NB4 (cell line): ENCODE data around the gene PRSS8.

Experiments
- DNase-seq: peaks from one replicate; pipeline ENCODE4 v3.0.0; 2010; ENCODE audit warnings: low read depth
- H3K4me3 ChIP-seq: one replicate; pipeline ENCODE4 v1.5.1; 2011; ENCODE audit warnings: mild to moderate bottlenecking, low read depth, low read length, moderate library complexity
- MYC ChIP-seq: IDR thresholded peaks from 2 replicates; pipeline ENCODE4 v1.6.1; 2011; ENCODE audit warnings: low read depth, low read length
- POLR2A ChIP-seq: IDR thresholded peaks from 2 replicates; pipeline ENCODE4 v1.6.1; 2011; ENCODE audit warnings: mild to moderate bottlenecking; ENCODE audit not compliant: insufficient read length; ENCODE audit errors: extremely low read depth
- TF ChIP-seq, protein P1 (sequence below): IDR thresholded peaks from one replicate; pipeline ENCODE4 v1.5.1; 2012; ENCODE audit warnings: low read depth, low read length
- TF ChIP-seq, protein P2 (sequence below): IDR thresholded peaks from 2 replicates; pipeline ENCODE4 v1.6.1; 2011; ENCODE audit warnings: low read depth, low read length

Gene PRSS8

DNA sequence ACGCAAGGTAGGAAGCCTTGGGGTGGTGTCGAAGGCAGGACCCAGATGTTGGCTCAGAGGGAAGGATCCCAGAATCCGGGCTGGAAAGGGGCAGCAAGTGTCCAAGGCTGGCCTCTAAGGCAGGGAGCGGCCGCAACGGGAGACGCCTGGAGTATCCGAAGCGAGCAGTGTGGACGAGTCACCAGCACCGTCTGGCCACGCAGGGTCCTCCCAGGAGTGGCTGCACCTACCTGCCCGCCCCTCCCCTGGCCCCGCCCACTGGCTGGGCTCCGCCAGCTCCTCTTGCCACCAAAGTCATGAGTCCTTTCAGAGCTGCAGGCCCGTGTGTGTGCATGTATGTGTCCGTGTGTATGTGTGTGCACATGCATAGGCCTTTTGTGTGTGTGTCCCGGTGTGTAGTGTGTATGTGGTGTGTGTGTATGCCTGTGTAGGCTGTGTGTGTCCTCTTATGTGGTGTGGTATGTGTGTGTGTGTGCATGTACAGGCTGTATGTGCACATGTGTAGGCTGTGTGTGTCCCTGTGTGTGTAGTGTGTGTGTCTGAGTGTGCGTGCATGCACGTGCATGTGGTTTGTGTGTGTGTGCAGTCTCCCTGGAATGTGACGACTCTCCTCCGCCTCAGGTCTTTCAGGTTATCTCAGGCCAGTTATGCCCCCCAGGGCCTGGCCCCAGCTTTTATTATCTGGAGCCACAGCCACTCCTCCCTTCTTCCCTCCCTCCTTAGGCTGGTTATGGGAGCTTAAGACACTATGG, at the start of gene PRSS8:
Gene PRSS8 (minus strand): TSS at position 193 of the 752 bp plus-strand sequence. CDS start 229 bp downstream, outside the sequence.
- TF ChIP-seq, protein P1, sequence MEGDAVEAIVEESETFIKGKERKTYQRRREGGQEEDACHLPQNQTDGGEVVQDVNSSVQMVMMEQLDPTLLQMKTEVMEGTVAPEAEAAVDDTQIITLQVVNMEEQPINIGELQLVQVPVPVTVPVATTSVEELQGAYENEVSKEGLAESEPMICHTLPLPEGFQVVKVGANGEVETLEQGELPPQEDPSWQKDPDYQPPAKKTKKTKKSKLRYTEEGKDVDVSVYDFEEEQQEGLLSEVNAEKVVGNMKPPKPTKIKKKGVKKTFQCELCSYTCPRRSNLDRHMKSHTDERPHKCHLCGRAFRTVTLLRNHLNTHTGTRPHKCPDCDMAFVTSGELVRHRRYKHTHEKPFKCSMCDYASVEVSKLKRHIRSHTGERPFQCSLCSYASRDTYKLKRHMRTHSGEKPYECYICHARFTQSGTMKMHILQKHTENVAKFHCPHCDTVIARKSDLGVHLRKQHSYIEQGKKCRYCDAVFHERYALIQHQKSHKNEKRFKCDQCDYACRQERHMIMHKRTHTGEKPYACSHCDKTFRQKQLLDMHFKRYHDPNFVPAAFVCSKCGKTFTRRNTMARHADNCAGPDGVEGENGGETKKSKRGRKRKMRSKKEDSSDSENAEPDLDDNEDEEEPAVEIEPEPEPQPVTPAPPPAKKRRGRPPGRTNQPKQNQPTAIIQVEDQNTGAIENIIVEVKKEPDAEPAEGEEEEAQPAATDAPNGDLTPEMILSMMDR: no peak
- TF ChIP-seq, protein P2, sequence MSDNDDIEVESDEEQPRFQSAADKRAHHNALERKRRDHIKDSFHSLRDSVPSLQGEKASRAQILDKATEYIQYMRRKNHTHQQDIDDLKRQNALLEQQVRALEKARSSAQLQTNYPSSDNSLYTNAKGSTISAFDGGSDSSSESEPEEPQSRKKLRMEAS: no peak
- TF ChIP-seq MYC (no peak), POLR2A (no peak)
- DNase-seq: no peak
- no peak within 1 kb of the TSS for H3K4me3 ChIP-seq

DNA sequence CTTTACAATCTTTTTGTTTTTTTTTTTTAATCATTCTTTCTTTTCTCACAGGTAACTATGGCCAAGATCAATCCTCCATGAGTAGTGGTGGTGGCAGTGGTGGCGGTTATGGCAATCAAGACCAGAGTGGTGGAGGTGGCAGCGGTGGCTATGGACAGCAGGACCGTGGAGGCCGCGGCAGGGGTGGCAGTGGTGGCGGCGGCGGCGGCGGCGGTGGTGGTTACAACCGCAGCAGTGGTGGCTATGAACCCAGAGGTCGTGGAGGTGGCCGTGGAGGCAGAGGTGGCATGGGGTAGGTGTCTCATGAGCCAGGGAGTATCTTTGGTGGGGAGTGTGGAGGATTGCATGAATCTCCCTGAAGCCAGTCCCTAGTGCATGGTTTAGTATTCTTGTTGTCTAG, 49.4 kb upstream of the PRSS8 start:
- peak overlapping the region; percentile 37 for H3K4me3 ChIP-seq
- no peak for DNase-seq
- TF ChIP-seq POLR2A (no peak), MYC (no peak)
- TF ChIP-seq, protein P1: no peak
- TF ChIP-seq, protein P2: no peak

- H3K4me3 ChIP-seq: peak overlapping the region; percentile 90
- no peak for DNase-seq
- TF ChIP-seq, protein P1: no peak
- TF ChIP-seq POLR2A (no peak), MYC (no peak)
- TF ChIP-seq, protein P2: no peak
Observed at GRCh38 chr16:31183432-31184428, 48.2 kb upstream of the PRSS8 start.

- DNase-seq: no peak
- TF ChIP-seq, protein P1: no peak
- TF ChIP-seq POLR2A (no peak), MYC (no peak)
- TF ChIP-seq, protein P2: no peak
- H3K4me3 ChIP-seq: peak overlapping the region; percentile 90
Observed at GRCh38 chr16:31182391-31182790, 46.9 kb upstream of the PRSS8 start.

DNA sequence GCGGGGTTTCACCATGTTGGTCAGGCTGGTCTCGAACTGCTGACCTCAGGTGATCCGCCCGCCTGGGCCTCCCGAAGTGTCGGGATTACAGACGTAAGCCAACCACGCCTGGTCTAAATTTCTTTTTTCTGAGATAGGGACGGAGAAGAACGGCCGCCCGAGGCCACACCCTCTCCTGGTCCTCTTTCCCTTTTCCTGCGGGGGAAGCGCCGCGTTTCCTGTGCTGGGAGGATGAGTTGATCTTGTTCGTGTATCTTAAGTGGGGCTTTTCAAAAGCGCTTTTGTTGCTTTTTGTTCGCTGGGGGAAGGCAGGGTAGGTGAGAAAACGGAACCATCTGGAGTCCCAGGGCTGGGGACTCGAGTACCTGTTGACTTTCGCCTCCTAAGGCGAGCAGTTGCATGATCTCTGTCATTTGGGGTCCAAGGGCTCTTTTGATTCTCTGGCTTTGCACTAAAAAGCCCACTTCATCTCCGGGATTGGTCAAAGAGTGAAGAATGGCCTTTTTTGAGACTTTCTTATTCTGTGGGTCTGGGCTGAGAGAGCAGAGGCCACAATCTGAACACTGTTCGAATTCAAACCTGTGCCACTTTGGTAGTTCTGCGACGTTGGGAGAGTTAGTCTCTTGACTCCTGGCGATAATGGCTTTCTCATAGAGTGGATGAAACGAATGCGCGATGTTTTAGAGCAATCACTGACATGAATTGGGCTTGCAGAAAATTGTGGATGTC, 45.7 kb upstream of the PRSS8 start:
- DNase-seq: peak; percentile 62
- H3K4me3 ChIP-seq: peak overlapping the region; percentile 90
- TF ChIP-seq, protein P2: no peak
- no peak for TF ChIP-seq POLR2A
- TF ChIP-seq, protein P1: no peak
- no peak for TF ChIP-seq MYC
